ENCODE measurements around the gene INPP5A.

Gene INPP5A

DNA sequence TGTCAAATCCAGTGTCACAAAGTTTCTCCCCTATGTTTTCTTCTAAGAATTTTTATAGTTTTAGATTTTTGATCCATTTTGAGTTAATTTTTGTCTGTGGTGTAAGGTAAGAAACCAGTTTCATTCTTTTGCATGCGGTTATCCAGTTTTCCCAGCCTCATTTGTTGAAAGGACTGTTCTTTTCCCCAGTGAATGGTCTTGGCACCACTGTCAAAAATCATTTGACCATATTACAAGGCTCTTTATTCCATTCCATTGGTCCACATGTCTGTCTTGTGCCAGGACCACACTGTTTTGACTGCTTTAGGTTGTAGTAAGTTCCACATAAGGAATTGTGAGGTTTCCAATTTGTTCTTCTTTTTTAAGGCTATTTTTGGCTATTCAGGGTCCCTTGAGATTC is 64.0 kb downstream of the INPP5A start:
- H3K4me3 ChIP-seq (ENCODE audit: low read depth, low read length) = no peak overlapping the region
- CTCF ChIA-PET = no interaction called here
- DNase-seq (ENCODE audit: low read depth, low spot score) = no peak
- TF ChIP-seq, protein P1, sequence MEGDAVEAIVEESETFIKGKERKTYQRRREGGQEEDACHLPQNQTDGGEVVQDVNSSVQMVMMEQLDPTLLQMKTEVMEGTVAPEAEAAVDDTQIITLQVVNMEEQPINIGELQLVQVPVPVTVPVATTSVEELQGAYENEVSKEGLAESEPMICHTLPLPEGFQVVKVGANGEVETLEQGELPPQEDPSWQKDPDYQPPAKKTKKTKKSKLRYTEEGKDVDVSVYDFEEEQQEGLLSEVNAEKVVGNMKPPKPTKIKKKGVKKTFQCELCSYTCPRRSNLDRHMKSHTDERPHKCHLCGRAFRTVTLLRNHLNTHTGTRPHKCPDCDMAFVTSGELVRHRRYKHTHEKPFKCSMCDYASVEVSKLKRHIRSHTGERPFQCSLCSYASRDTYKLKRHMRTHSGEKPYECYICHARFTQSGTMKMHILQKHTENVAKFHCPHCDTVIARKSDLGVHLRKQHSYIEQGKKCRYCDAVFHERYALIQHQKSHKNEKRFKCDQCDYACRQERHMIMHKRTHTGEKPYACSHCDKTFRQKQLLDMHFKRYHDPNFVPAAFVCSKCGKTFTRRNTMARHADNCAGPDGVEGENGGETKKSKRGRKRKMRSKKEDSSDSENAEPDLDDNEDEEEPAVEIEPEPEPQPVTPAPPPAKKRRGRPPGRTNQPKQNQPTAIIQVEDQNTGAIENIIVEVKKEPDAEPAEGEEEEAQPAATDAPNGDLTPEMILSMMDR (IDR thresholded peaks at IDR 0.05; ENCODE audit: insufficient read depth, low read length, missing control alignments) = no peak
- POLR2A ChIA-PET = no interaction called here

DNA sequence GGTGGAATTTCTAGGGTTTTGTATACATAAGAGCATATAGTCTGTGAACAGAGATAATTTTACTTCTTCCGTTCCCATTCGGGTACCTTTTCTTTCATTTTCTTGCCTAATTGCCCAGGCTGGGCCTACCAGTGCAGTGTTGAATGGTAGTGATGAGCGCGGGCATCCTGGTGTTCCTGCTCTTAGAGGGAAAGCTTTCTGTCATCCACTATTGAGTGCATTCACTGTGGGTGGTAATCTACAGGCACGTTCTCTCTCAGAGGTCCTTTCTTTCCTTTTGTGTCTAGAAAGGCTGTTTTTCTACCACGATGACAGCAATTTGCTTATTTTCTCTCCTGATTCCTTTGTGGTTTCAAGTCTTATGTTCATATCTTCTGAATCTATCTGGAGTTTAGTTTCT is 65.0 kb downstream of the INPP5A start:
- no peak overlapping the region for H3K4me3 ChIP-seq (ENCODE audit: low read depth, low read length)
- no peak for DNase-seq (ENCODE audit: low read depth, low spot score)
- POLR2A ChIA-PET = no interaction called here
- CTCF ChIA-PET = no interaction called here
- TF ChIP-seq, protein P1 (IDR thresholded peaks at IDR 0.05; ENCODE audit: insufficient read depth, low read length, missing control alignments) = no peak

DNA sequence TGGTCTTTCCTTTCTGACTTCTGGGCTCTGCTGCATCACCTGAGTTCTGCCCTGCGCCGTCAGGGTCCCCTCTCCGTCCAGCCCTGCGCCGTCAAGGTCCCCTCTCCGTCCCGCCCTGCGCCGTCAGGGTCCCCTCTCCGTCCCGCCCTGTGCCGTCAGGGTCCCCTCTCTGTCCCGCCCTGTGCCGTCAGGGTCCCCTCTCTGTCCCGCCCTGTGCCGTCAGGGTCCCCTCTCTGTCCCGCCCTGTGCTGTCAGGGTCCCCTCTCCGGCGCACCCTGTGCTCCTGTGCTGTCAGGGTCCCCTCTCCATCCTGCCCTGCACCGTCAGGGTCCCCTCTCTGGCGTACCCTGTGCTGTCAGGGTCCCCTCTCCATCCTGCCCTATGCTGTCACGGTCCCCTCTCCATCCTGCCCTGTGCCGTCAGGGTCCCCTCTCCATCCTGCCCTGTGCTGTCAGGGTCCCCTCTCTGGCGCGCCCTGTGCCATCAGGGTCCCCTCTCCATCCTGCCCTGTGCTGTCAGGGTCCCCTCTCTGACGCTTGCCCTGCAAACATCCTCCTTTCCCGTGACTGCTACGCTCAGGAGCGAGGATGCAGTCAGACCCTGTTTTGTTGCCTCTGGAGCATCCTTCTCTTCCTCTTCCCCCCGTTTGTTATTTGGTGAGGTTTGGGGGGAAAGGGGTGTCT is 66.4 kb downstream of the INPP5A start:
- no peak overlapping the region for H3K4me3 ChIP-seq (ENCODE audit: low read depth, low read length)
- TF ChIP-seq, protein P1 (IDR thresholded peaks at IDR 0.05; ENCODE audit: insufficient read depth, low read length, missing control alignments) = no peak
- POLR2A ChIA-PET = no interaction called here
- CTCF ChIA-PET = no interaction called here
- no peak for DNase-seq (ENCODE audit: low read depth, low spot score)

DNA sequence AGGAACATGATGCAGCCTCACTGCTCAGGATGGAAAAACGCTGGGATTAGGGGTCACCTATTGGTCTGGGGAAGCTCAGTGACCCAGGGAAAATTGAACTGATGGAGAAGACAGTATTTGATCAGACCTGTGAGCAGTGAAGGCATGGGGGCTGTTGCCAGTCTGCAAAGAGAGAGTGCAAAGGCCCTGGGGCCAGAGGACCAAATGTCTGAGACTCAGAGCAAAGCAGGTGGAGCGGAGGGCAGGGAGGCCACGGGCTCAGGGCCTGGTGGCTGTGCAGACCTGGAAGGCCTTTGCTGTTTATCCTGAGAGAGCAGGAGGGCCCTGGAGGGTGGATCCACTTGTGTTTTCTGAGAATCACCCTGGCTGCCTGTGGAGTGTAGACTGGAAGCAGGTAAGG is 67.1 kb downstream of the INPP5A start:
- ChIA-PET CTCF (no interaction called here), POLR2A (no interaction called here)
- TF ChIP-seq, protein P1 (IDR thresholded peaks at IDR 0.05; ENCODE audit: insufficient read depth, low read length, missing control alignments) = no peak
- H3K4me3 ChIP-seq (ENCODE audit: low read depth, low read length) = no peak overlapping the region
- DNase-seq (ENCODE audit: low read depth, low spot score) = no peak

DNA sequence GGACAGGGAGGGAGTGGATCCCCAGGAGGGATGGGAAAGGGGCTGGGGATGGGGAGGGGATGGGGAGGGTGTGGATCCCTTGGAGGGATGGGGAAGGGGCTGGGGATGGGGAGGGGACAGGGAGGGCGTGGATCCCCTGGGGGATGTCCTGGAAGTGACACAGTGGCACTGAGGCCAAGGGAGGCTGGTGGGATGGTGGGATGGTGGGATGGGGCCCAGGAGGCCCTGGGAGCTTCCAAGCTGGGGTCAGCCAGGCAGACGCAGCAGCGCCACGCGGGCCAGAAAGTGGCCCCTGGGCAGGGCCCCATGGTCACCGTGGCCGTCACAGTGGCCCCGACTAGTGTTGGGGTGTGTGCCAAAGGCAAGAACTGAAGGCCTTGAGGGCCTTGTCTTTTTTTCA is 67.8 kb downstream of the INPP5A start:
- POLR2A ChIA-PET = no interaction called here
- no peak for DNase-seq (ENCODE audit: low read depth, low spot score)
- CTCF ChIA-PET = interaction anchor here (1.3 kb wide), 1 partner anchor 12 kb away, joined by 4 read pairs; no protein-coding TSS in a partner anchor
- TF ChIP-seq, protein P1 (IDR thresholded peaks at IDR 0.05; ENCODE audit: insufficient read depth, low read length, missing control alignments) = no peak
- no peak overlapping the region for H3K4me3 ChIP-seq (ENCODE audit: low read depth, low read length)

DNA sequence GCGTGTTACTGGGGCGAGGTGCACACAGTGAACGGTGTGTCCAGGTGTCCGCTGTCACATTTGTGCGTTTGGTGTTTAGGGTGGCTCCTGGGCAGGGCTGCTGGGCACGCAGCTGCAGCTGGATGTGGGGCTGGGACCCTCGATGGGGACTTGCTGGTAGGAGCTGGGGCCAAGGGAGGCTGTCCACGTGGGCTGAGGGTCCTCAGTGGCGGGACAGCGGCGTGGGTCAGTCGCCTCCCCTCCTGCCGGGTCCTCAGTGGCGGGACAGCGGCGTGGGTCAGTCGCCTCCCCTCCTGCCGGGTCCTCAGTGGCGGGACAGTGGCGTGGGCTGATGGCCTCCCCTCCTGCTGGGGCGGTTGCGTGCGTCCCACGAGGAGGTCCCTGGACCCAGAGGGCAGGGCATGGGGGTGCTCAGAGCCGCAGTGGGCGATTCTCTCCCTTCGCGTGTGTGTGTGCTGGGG is 68.5 kb downstream of the INPP5A start:
- no peak overlapping the region for H3K4me3 ChIP-seq (ENCODE audit: low read depth, low read length)
- DNase-seq (ENCODE audit: low read depth, low spot score) = no peak
- ChIA-PET POLR2A (no interaction called here), CTCF (interaction anchor here (1.3 kb wide), 1 partner anchor 13 kb away, joined by 4 read pairs; no protein-coding TSS in a partner anchor)
- TF ChIP-seq, protein P1 (IDR thresholded peaks at IDR 0.05; ENCODE audit: insufficient read depth, low read length, missing control alignments) = no peak
